TTC549 (cell line): ENCODE data around the gene PROK2.

Experiments used
- FAIRE-seq: peaks from 2 replicates; lab custom pipeline; 2012; peaks lifted over from hg19 to GRCh38; lab: Jason Lieb, UNC

Gene PROK2

DNA sequence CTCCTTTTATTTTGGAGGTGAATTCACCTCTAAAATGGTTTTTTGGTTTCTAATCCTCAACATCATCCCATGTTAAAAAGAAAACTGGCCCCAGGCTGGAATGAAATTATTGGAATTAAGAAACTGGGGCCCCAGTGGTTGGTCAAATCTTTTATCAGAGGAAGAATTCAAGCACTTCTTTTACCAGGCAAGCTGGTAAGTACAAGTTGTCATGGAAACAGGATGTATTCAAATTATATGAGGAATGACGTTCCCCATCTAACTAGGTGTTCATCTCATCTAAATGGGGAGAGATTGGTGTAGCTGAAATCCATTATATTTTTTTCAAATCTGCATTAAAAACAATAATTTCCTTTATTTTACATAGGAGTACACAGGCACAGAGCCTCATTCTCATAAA is 50.1 kb downstream of the PROK2 start:
- no peak for FAIRE-seq

DNA sequence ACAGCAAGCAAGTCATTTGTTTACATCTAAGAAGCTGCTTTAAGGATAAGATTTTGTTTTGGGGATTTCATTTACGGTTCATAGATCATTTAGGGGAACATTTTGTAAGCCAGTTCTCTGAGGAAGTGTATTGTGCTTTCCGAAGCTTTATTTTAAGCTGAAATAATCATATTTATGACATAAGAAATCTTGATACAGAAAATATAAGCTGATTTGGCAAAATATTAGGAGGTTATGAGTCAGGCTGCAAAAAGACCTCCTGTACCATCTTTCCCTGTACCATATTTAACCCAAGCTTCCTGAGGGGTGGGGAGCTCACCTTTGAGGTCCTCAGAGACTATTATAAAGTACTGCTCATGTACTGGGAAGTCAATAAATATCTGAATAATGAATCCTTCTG is 51.6 kb downstream of the PROK2 start:
- no peak for FAIRE-seq

DNA sequence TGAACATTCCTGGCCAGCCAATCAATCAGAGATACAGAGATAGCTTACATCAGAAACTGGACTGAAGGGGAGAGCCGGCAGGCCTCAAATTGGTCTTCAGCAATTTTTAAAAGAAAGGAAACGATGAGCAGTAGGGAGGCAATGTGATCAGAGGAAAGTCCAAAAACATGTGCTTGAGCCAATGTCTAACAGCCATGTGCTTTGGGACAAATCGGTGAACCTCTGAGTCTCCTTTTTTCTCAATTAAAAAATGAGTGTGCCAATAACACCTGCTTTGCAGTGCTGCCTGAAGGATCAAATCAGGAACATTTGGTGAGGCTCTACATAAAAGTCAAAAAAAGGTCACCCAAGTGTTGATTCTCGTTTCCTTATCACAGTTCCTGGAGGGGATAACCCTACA is 52.3 kb downstream of the PROK2 start:
- FAIRE-seq = no peak

DNA sequence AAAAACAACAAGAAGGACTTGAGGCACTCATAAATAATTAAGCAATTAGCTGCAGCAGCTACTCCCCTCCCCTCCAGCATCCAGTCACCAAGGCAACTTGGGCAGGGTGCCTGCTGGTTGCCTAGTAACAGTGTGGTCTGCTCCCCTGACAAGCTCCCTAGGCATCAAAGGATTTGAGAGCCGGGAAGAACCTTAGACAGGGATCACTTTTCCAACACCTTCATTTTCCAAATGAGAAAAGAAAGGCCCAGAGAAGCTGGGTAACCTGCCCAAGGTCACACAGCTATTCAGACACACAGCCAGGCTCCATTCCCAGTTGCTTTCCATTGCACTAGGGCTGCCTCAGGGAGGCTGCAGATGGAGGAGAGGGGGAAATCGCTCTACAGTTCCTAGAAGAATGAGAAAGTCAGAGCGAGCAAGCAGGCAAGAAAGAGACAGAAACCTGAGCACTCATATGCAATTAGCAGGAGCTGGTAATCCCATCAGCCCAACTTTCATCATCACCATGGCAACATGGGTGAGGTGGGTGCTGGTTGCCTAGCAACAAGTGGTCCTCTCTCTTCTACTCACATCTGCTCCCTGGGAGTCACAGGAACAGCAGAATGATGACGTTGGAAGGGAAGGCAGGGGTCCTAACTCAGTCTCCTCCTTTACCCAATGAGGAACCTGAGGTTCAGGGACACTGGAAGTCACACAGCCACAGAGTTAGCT is 56.2 kb downstream of the PROK2 start:
- FAIRE-seq = no peak

DNA sequence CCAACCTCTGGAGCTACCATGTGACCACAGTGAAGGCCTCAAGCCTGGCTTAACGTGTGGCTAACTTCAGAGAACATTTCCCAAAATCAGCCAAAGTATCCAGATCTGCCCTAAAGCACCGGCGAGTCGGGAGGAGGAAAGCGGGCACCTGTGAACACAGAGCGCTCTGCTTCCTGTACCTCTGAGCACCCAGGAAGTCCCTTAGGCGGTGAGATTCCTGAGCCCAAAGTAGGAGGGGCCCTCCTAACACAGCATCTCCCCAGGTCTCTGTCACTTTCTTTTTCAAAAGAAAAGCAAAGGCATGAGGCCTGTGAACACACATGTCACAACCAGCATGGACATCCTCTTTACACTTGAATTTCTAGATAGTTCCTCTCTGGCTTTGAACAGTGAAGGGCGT is 58.8 kb downstream of the PROK2 start:
- no peak for FAIRE-seq

DNA sequence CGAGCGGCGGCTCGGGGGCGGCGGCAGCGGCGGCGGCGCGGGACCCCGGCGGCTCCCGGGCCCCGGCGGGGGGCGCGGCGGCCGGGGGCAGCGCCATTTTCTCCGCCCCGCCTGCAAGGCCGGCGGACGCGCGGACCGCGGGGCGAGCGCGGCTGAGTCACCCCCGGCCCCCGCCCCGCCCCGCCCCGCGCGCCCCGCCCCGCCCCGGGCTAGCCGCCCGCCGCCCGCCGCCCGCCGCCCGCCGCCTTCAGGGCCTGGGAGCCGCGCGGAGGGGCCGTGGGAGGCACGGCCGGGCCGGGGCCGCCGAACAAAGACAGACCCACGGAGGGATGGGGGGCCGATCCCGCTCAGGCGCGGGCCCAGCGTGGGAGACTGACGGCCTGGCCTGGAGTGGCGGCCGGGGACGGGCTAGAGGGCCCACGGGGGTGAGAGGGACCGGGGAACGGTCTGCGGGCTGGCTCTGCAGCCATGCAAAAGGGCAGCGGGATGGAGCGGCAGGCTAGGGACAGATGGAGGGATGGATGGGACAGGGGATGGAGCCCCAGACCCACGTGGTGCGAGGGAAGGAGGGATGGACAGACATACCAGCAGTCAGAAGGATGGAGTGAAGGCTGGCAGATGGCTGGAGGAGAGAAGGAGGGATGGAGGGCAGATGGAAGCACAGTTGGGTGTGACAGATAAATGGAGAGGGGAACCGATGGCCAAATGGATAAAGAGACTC is 59.5 kb downstream of the PROK2 start, which contains the start of gene EIF4E3:
Gene EIF4E3, minus strand, starts transcription at position 132 of the 721 bp plus-strand sequence. Its CDS starts 35 bp downstream, at position 97.
- no peak for FAIRE-seq

DNA sequence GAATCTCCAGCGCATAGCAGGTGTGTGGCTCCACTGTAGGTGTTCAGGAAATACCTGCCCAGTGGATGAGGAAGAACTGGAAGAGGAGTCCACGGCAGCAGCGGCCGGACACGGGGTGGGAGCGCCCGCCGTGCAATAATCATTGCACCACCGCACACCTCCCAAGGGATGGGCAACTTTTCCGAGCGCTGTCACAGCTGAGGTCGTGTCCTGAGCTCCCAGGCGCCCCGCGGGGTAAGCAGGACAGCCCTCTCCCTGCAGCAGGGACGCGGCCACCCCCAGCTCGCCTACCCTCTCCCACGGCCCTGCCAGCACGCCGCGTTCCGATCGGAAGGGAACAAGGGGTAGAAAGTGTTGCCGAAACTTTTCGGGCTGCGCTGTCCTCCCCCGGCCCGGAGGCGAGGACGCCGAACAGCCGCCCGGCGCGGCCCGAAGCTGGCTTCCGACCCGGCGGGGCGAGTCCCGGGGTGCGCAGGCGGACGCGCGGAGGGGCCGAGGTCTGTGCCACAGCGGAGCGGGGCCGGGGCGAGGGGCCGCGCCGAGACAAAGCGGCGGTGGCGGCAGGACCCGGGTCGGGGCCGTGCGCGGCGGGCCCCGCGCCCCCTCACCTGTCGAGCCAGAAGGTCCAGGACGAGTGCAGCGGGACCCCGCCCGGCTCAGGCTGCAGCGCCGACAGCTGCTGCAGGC is 60.2 kb downstream of the PROK2 start:
- no peak for FAIRE-seq

DNA sequence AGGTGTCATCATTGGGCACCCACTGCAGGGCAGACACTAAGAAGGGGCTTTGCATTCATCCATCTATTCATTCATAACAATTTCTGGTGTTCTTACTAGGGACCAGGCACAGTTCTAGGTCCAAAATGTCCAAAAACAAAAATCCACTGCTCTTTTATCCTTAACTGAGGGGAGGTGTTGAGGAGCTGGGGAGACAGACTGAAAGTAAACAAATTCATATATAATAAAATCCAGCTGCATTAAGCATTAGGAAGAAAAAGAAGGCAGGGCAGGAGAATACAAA is 60.8 kb downstream of the PROK2 start:
- FAIRE-seq = no peak

DNA sequence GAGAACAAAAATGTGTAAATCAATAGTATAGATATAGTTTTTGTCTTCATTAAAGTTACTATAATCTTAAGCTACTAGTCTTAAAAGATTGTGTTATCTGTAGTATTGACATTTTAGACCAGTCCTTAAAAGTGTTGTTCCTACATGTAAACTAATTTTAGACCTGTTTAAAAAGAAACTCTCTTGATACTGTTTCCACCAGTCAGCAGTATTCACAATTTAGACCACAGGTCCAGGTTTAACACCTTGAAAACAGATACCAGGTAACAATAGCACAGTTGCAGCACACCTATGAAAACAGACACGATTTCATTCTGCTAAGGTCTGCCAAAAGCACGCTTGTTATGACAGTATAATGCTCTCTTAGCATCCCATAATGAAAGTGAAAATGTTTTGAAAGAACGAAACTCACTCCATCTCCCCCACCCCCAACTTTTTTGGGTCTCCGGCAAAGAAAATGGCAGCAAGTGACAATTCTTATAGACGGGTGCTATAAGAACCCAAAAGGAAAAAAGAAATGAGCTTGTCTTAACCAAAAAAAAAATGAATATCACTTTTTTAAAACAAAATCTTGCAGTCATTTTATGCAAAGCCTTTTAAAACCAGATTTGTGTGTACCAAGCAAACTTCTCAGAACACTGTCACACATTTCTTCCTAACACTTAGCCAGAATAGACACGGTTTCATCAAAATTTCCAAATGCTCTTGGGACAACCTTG is 61.3 kb downstream of the PROK2 start:
- no peak for FAIRE-seq

DNA sequence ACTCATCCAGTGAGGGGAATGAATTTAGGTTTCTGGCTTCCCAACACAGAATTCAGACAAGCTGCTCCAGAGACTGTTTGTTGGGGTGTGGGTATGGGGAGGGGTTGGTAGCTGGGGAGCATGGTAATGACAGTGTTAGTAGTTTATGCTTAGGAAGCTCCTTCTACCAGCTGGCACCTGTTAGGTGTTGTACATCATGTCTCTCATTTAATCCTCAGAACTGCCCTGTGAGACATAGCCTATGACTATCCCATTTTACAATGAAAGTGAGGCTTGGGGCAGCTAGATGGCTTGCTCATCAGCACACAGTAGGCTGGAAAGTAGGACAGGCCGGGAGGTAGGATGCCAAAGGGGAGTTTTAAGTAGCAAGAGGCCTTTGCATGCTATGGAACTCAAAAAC is 62.3 kb downstream of the PROK2 start:
- no peak for FAIRE-seq
